ENCODE data around the gene CHCHD5.

Gene CHCHD5

DNA sequence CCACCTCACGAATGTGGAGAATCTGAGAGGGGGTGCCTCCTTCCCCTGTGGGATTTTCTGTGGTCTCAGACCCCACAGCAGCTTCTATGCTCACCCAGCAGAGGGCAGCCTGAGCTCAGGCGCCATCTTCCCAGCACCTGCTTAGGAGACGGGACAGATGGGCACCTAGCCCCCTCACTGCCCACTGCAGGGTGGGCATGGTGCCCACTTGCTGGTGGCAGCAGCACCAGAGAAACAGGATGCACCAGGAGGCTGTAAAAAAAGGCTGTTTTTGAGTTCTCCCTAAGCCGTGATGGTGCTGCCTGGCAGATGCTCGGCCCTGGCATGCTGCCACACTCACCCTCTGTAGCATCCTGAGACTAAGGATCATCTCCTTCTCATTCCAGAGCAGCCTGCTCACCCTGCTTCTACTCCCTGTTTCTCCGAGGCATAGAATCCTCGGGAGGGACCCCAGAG is 42.2 kb downstream of the CHCHD5 start:
- DNase-seq = peak; percentile 76

DNA sequence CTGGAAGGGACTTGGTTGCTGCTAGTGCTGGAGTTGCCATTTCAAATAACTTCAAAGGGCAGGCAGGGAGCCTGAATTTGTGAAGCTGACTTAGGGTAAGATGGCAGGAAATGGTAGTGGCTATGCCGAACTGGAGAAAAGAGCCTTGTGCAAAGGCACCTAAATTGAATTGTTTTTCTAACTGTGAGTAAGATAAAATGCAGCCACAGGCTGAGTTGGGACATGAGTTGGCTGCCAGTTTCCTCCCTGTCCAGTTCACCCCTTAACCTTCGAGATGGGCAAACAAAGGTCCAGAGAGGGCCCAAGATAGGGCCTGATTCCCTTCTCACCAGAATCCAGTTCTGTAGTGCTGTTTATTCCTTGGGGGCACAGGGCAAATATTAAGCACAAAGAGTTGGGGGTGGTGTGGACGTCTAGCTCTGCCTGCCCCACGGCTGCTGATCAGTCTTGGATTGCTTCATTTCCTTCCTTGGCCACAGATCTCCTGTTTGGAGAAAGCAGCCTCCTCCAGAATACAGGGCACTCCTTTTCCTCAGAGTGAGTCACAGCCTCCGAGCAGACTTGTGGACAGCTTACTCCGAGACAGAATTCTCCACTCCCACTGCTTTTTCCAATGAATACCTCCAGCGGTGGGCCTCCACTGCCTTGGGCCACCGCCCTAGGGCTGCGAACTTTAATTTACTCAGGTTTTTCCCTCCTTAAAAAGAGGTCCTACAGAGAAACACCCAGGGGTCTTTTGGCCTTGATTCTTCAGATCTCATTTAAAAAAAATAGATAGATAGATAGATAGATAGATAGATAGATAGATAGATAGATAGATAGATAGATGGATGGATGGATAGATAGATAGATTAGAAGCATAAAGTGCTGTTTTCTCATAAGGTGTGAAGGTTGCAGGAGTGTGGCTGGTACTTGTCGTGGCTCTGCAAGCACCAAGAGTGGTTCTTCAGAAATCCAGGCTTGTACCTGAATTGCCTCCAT is 42.9 kb downstream of the CHCHD5 start:
- DNase-seq = no peak

DNA sequence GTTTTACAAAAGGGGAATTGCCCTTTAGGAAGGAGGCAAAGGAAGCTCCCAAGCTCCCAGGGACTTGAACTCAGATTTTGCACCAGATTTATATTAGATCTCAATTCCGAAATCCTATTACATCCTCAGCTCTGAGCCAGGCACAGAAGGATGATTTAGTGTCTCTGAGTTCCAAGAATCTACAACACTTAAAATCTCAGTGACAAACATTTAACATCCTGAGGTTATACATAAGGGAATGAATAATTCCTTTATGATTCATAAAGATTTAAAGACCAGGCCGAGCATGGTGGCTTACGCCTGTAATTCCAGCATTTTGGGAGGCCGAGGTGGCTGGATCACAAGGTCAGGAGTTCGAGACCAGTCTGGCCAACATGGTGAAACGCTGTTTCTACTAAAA is 44.8 kb downstream of the CHCHD5 start:
- DNase-seq = no peak

DNA sequence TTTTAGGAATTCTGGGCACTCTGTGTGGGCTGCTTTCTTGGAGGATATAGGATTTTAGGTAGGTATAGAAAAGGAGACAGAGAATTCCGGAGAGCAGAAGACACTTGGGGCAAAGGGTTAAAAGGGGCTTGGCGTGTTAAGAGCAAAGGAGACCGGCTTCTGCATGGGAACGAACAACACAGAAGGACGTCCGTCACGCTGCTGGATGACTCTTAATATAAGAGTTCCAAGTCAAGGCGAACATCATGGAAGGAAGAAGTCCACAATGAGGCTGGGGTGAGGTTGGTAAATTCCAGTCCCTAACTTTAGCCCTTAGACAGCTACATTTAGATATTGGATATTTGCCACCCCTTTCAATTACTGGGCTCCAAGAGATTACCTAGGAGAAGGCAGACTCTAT is 45.4 kb downstream of the CHCHD5 start:
- DNase-seq = no peak

DNA sequence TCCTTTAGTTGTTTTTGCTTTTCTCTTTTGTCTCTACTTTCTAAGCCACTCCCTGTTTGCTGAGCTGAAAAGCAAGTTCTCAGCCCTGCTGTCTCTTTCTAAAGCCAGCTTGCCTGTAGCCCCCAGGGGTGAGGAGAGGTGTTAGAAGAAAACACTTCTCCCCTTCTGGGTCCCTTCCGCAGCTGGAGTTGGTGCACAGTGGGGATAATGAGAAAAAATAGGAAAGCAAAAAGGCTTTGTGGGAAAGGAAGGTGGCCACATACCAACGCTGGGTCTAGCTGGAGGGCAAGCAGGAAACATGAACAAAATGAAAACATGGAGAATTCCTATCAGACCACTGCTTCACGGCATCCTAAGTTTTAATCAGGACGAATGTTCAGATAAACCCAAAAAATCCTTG is 45.9 kb downstream of the CHCHD5 start:
- no peak for DNase-seq

DNA sequence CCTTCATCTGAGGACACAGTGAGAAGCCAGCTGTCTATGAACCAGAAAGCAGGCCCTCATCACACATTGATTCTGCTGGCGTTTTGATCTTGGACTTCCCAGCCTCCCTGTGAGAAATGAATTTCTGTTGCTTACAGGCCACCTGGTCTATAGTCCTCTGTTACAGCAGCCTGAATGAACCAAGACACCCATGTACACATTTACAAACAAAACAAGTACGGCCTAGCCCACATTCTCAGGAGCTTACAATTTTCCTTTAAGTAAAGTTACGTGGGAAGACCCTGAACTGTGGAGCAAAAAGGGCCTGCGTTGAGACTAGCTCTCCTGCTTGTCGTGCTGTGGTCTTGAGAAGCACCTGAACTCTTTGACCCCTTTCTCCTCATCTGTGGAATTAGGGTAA is 49.3 kb downstream of the CHCHD5 start:
- DNase-seq = no peak

DNA sequence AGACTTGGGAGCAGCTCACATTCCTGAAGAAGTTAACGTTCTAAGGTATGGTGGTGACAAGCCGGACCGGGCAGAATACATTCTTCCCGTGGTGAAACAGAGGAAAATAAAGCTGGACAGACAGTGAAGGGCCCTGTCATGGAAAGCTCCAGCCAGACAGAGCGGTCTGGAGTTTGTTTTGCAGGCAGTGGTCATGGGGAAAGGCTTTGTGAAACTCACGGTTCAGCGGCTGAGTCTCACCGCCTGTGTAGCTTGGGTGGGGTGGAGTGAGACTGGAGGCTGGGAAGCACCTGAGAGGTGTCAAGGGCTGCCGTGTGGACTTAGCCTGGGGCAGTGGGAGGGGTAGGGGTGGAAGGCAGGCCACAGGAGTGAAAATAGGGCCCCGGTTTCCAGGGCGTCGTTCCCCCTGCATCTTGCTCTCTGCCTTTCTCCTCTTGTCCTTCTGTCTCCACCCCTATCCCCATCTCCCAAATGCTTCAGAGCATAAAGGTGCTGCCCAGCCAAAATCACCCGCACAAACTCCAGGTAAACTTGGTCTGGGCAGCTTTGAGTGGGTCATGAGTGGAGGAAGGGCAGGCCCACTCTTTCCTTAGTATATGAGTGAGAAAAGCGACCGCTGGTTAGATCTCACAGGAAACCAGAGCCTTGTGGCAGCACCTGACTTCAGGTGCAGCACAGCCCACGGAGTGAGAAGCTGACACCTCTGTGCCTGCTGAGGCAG is 49.9 kb downstream of the CHCHD5 start:
- DNase-seq = no peak

DNA sequence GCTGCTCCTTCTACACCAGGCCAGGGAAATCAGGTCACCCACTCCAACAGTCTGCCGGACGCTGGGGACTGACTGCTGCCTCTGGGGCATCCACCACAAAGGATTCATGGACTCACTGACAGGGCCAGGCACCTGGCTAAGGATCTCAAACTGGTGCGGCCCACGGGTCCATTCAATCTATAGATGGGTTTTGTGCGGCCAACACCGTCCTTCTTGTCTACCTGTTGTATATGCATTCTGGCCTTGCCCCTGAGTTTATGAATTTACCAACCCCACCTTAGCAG is 50.4 kb downstream of the CHCHD5 start:
- DNase-seq = peak; percentile 38

DNA sequence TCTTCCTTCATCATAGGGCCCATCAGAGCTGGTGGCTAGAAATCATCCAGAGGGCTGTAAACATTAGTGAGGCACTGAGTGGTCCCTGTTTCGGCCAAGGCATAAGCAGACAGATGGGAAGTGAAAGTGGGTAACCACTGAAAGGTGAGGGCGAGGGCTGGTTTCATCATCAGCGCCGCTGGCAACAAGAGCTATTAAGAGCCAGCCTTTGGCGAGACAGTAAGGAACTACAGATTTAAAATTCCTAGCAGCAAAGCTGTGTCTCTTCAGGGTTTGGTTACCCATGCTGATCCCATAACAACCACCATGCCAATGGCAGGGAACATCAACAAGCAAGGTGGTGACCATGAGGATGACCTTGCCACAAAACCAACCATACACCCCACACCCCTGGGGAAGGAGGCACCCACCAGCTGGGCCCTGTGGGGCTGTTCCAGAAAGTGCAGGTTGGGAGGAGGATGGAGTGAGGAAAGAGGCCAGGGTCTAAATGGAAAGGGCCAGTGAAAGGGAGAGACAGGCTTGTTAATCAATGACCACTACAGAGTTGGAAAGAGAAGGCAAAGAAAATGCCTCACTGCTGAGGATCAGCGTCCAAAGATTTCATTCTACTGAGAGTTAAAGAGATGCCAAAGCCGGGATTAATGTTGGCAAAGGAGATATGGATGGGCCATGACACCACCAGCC is 52.3 kb downstream of the CHCHD5 start:
- DNase-seq = no peak

DNA sequence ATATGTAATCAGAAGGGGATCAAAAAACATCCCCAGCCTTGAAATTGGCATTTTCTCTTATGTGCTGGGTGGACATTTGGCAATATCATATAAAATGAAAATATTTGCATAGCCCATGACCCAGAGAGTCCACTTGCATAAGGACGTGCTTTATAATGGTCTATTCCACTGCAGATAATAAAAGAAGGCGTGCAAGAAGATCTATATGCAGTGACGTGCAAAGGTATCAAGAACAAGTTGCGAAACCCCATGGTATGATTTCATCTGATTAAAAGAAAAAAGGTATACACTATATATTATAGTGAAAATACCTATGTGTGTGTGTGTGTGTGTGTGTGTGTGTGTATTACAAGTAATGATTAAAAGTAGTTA is 52.9 kb downstream of the CHCHD5 start:
- no peak for DNase-seq
